Measurements from ENCODE around the gene KREMEN1. TPM values are rescaled to one million over a fixed set of nuclear protein-coding genes. Genes with fewer than 3 reads are reported as not detected.

The KREMEN1 gene
- total RNA-seq, 1 donor from 2014 or later: 23.5 TPM

GRCh38 chr22:29070490-29070889 is 2.3 kb upstream of the KREMEN1 start:
- no peak overlapping the region for H3K4me3 ChIP-seq
- H3K27ac ChIP-seq: no peak overlapping the region
- H3K36me3 ChIP-seq: no peaks in the 10 kb centered on the region
- TF ChIP-seq, protein P1, sequence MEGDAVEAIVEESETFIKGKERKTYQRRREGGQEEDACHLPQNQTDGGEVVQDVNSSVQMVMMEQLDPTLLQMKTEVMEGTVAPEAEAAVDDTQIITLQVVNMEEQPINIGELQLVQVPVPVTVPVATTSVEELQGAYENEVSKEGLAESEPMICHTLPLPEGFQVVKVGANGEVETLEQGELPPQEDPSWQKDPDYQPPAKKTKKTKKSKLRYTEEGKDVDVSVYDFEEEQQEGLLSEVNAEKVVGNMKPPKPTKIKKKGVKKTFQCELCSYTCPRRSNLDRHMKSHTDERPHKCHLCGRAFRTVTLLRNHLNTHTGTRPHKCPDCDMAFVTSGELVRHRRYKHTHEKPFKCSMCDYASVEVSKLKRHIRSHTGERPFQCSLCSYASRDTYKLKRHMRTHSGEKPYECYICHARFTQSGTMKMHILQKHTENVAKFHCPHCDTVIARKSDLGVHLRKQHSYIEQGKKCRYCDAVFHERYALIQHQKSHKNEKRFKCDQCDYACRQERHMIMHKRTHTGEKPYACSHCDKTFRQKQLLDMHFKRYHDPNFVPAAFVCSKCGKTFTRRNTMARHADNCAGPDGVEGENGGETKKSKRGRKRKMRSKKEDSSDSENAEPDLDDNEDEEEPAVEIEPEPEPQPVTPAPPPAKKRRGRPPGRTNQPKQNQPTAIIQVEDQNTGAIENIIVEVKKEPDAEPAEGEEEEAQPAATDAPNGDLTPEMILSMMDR (IDR thresholded peaks at IDR 0.05): no peak
- DNase-seq (no peak), ATAC-seq (no peak)
- H3K27me3 ChIP-seq (ENCODE audit: low read depth): peaks cover 10% of the 10 kb centered on the region
- intact Hi-C loops (cut with DNase I): no loop called here
- no peaks in the 10 kb centered on the region for H3K9me3 ChIP-seq
- peaks cover 24% of the 10 kb centered on the region for H3K4me1 ChIP-seq

DNA sequence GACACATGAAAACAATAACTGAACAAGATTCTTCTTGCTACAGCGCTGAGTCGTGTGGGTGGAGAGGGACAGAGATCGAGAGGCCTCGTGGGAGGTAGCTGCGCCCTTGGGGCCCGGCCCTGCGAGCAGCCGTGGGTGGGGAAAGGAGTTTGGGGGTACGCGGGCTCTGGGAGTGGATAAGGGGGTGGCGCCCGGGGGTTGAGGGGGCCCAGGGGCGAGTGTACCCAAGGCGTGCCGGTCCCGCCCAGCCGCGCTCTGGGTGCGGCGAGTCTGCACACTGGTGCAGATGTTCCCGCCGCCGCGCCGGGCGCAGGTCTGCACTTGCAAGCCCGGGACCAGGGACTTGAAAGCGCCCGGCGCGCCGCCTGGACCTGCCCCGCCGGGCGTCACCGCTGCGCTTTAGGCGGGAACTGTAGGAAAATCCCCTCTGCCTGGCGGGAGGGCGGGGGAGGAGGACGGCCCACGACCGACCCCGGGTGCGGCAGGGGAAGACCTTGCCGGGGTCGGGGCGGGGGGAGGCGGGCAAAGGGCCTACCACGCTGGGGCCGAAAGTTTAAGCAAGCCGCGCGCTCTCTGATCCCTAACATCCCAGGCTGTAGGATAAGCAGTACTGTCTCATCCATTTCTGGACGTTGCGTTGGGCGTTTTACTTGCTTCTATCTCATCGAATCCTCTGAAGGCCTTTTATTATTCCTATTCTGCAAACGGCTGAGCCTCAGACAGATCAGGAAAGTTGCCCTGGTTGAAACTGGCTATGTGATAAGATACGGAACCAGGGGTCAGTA is 1.4 kb upstream of the KREMEN1 start:
- no peaks in the 10 kb centered on the region for H3K36me3 ChIP-seq
- H3K4me1 ChIP-seq: peaks cover 24% of the 10 kb centered on the region
- peaks cover 10% of the 10 kb centered on the region for H3K27me3 ChIP-seq (ENCODE audit: low read depth)
- DNase-seq: peak; percentile 72
- intact Hi-C loops (cut with DNase I): no loop called here
- TF ChIP-seq, protein P1 (IDR thresholded peaks at IDR 0.05): no peak
- H3K27ac ChIP-seq: no peak overlapping the region
- H3K4me3 ChIP-seq: peak overlapping the region; percentile 85
- no peaks in the 10 kb centered on the region for H3K9me3 ChIP-seq
- peak; percentile 31 to 40 for ATAC-seq

GRCh38 chr22:29072193-29072978 is 449 bp upstream of the KREMEN1 start:
- H3K4me3 ChIP-seq: peak overlapping the region; percentile 85
- ATAC-seq: peak; percentile 97
- intact Hi-C loops (cut with DNase I): no loop called here
- H3K27ac ChIP-seq: no peak overlapping the region
- TF ChIP-seq, protein P1 (IDR thresholded peaks at IDR 0.05): no peak
- peak; percentile 97 for DNase-seq
- no peaks in the 10 kb centered on the region for H3K36me3 ChIP-seq
- peaks cover 10% of the 10 kb centered on the region for H3K27me3 ChIP-seq (ENCODE audit: low read depth)
- no peaks in the 10 kb centered on the region for H3K9me3 ChIP-seq
- H3K4me1 ChIP-seq: peaks cover 24% of the 10 kb centered on the region

DNA sequence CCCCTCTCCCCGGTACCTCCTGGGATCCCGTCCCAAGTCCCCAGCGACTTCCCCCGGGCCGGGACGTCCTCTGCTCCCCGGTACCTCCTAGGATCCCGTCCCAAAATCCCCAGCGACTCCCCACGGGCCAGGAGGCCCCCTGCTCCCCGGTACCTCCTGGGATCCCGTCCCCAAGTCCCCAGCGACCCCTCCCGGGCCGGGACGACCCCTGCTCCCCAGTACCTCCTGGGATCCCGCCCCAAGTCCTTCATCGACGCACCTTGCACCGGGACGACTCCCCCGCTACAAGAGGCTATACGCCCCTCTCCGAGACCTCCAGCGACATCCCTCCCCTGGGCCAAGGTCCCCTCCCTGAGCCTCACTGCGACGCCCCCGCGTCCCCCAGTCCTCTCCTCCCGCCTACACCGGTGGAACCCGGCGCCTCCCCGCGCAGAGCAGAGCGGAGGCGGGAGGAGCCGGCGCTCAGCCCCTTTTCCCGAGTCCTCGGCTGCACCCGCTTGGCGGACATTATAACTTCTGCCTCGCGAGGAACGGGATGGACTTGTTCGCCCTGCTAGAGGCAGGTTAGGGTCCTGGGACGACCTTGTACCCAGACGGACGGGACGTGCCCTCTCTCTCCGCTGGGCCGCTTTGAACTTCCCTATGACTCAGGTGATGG is 912 bp downstream of the KREMEN1 start:
- Histone ChIP-seq H3K27me3 (ENCODE audit: low read depth) (peaks cover 10% of the 10 kb centered on the region), H3K4me3 (peak overlapping the region; percentile 85), H3K27ac (peak overlapping the region; percentile 71), H3K4me1 (peaks cover 32% of the 10 kb centered on the region), H3K9me3 (no peaks in the 10 kb centered on the region), H3K36me3 (no peaks in the 10 kb centered on the region)
- ATAC-seq: peak; percentile 49 to 68
- intact Hi-C loops (cut with DNase I): no loop called here
- DNase-seq: peak; percentile 64
- TF ChIP-seq, protein P1 (IDR thresholded peaks at IDR 0.05): no peak

DNA sequence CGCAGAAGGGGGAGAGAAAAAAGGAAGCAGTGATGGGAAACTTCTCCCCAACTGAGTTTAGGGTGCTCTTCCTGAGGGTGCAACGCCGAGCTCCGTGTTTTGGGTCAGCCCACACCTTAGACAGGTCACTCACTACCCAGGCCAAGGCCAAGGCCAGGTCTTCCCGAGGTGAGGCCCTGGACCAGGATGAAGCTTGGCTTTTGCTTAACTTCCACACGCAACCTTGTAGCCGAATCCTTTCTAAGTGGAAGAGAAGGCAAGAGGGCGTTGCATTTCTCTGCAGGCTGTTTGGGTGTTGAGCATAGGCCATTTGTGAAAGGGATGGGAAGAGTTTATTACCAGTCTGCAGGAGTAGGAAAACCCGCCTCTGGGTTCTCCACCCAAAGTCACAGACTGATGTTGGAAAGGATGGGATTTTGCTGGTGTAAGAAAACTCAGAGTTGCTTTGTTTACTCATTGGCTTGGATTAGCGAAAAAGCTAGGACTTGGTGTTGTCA is 1.5 kb downstream of the KREMEN1 start:
- TF ChIP-seq, protein P1 (IDR thresholded peaks at IDR 0.05): no peak
- DNase-seq: no peak
- ATAC-seq: peak in 1 of 2 donors; percentile 0
- Histone ChIP-seq H3K9me3 (no peaks in the 10 kb centered on the region), H3K27me3 (ENCODE audit: low read depth) (peaks cover 10% of the 10 kb centered on the region), H3K27ac (peak overlapping the region; percentile 71), H3K4me1 (peaks cover 38% of the 10 kb centered on the region), H3K4me3 (peak overlapping the region; percentile 85), H3K36me3 (no peaks in the 10 kb centered on the region)
- intact Hi-C loops (cut with DNase I): no loop called here
